Activated CD4-positive, alpha-beta T cell treated with anti-CD3 and anti-CD28 coated beads, Interleukin-2, amount 10 ng/mL, durations not matched to agents 7 days and 5 days (primary cell): Measurements from ENCODE around the gene ZNF446. TPM values are rescaled to one million over a fixed set of nuclear protein-coding genes. Genes with fewer than 3 reads are reported as not detected.
"Not testable (repeated sequence)": the region's sequence is repeated elsewhere in the genome, so short reads cannot be mapped to it uniquely, and the experiment has no call there.

ENCODE experiments used
- CTCF ChIA-PET: fragments of 350-600 bp; sonication (Branson Sonifier 250); formaldehyde crosslinking; loops from one replicate; lab custom pipeline; 2021; ENCODE audit warnings: antibody characterized with exemption; lab: Charles Lee
- POLR2A ChIA-PET: fragments of 350-600 bp; sonication (Branson Sonifier 250); formaldehyde crosslinking; loops from one replicate; lab custom pipeline; 2021; ENCODE audit warnings: antibody characterized with exemption; lab: Charles Lee
- DNase-seq: peaks from one replicate; pipeline ENCODE4 v3.0.0-alpha.2; 2020
- H3K27ac Mint-ChIP-seq: one replicate; pipeline ENCODE4 v1.8.0; 2021; ENCODE audit warnings: mild to moderate bottlenecking, moderate library complexity, mixed read lengths
- H3K27me3 Mint-ChIP-seq: one replicate; pipeline ENCODE4 v1.8.0; 2021; ENCODE audit warnings: mixed read lengths
- H3K36me3 Mint-ChIP-seq: one replicate; pipeline ENCODE4 v1.8.0; 2021; ENCODE audit warnings: low read depth, mixed read lengths
- H3K4me1 Mint-ChIP-seq: one replicate; pipeline ENCODE4 v1.8.0; 2021; ENCODE audit warnings: mixed read lengths
- H3K4me3 Mint-ChIP-seq: one replicate; pipeline ENCODE4 v1.8.0; 2021; ENCODE audit warnings: mild to moderate bottlenecking, moderate library complexity, mixed read lengths
- H3K9me3 Mint-ChIP-seq: one replicate; pipeline ENCODE4 v1.8.0; 2021; ENCODE audit warnings: mixed read lengths
- total RNA-seq, 2 experiments: library from RNA; stranded (reverse); gene quantifications; one replicate each; pipeline ENCODE4 v1.2.3, GENCODE V29; 2021

The ZNF446 gene
- total RNA-seq, 2 experiments from 2014 or later, result 7.6 to 7.9 TPM

- DNase-seq, result no peak
- no peaks in the 10 kb centered on the region for H3K36me3 Mint-ChIP-seq
- H3K4me3 Mint-ChIP-seq, result no peak overlapping the region
- ChIA-PET POLR2A (interaction anchor here (0.6 kb wide), 1 partner anchor 29 kb away, joined by 3 read pairs; no protein-coding TSS in a partner anchor), CTCF (interaction anchor here (0.9 kb wide), 1 partner anchor 722 kb away, joined by 5 read pairs; the partner anchor contains the start of gene ZNF586)
- H3K27ac Mint-ChIP-seq, result no peak overlapping the region
- no peaks in the 10 kb centered on the region for H3K9me3 Mint-ChIP-seq
- H3K27me3 Mint-ChIP-seq, result no peaks in the 10 kb centered on the region
- peaks cover 8% of the 10 kb centered on the region for H3K4me1 Mint-ChIP-seq
Observed at GRCh38 chr19:58491393-58491792, 15.2 kb downstream of the ZNF446 start.

- Mint-ChIP-seq H3K9me3 (no peaks in the 10 kb centered on the region), H3K27ac (no peak overlapping the region), H3K36me3 (no peaks in the 10 kb centered on the region), H3K4me1 (peaks cover 12% of the 10 kb centered on the region), H3K4me3 (no peak overlapping the region), H3K27me3 (no peaks in the 10 kb centered on the region)
- ChIA-PET POLR2A (no interaction called here), CTCF (interaction anchor here (1.4 kb wide), 1 partner anchor 21 kb away, joined by 3 read pairs; no protein-coding TSS in a partner anchor)
- DNase-seq, result no peak
Observed at GRCh38 chr19:58492265-58492664, 16.1 kb downstream of the ZNF446 start.

DNA sequence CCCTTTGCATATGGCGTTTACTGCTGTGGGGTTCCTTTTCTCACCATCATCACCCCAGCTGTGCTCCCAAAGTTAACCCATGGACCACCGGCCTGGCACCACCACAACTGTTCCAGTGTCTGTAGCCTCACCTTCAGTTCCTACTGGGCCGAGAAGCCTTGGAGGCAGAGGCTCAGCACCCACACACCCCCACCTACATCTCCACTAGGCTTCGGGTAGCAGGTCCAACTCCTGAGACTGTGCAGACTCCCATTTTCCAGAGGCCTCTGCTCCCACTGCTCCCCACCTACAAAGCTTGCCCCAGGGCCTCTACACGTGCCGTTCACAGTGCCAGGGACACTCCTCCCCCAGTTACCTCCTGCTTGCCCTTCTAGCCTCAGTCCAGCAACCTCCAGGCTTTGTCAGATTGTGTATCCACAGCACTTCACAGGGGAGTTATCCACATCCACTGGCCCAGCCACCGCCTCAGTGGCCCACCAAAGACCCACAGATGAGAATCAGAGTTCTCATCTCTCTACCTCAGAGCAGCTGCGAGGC lies 21.6 kb downstream of the ZNF446 start:
- CTCF ChIA-PET, result interaction anchor here (4.3 kb wide), 1 partner anchor 22 kb away, joined by 16 read pairs; the partner anchor contains the start of gene ZBTB45
- Mint-ChIP-seq H3K27ac (no peak overlapping the region), H3K4me1 (peaks cover 24% of the 10 kb centered on the region), H3K9me3 (peaks cover 13% of the 10 kb centered on the region), H3K27me3 (no peaks in the 10 kb centered on the region), H3K36me3 (no peaks in the 10 kb centered on the region), H3K4me3 (peak overlapping the region; percentile 86)
- DNase-seq, result no peak
- POLR2A ChIA-PET, result no interaction called here

- peak overlapping the region; percentile 91 for H3K27ac Mint-ChIP-seq
- POLR2A ChIA-PET, result no interaction called here
- H3K36me3 Mint-ChIP-seq, result no peaks in the 10 kb centered on the region
- H3K4me1 Mint-ChIP-seq, result peaks cover 24% of the 10 kb centered on the region
- no peak for DNase-seq
- no peaks in the 10 kb centered on the region for H3K27me3 Mint-ChIP-seq
- H3K9me3 Mint-ChIP-seq, result peaks cover 13% of the 10 kb centered on the region
- peak overlapping the region; percentile 86 for H3K4me3 Mint-ChIP-seq
- CTCF ChIA-PET, result interaction anchor here (0.8 to 4.3 kb wide), 5 partner anchors 9 to 83 kb away, joined by 3 to 34 read pairs (median 6); partner anchors contain the start of gene ZBTB45
Observed at GRCh38 chr19:58498316-58499020, 22.3 kb downstream of the ZNF446 start.

- H3K27ac Mint-ChIP-seq, result peak overlapping the region; percentile 91
- DNase-seq, result peak; percentile 98
- ChIA-PET CTCF (interaction anchor here (0.8 to 4.3 kb wide), 5 partner anchors 9 to 82 kb away, joined by 3 to 34 read pairs (median 6); partner anchors contain the start of gene ZBTB45), POLR2A (interaction anchor here (1.0 kb wide), 1 partner anchor 59 kb away, joined by 4 read pairs; the partner anchor contains the start of gene ZNF132)
- peak overlapping the region; percentile 86 for H3K4me3 Mint-ChIP-seq
- no peaks in the 10 kb centered on the region for H3K36me3 Mint-ChIP-seq
- H3K27me3 Mint-ChIP-seq, result no peaks in the 10 kb centered on the region
- H3K4me1 Mint-ChIP-seq, result peaks cover 24% of the 10 kb centered on the region
- peaks cover 13% of the 10 kb centered on the region for H3K9me3 Mint-ChIP-seq
Observed at GRCh38 chr19:58499021-58499927, 23.1 kb downstream of the ZNF446 start.

- Mint-ChIP-seq H3K9me3 (peaks cover 13% of the 10 kb centered on the region), H3K36me3 (no peaks in the 10 kb centered on the region), H3K4me1 (peaks cover 24% of the 10 kb centered on the region), H3K27me3 (no peaks in the 10 kb centered on the region), H3K4me3 (no peak overlapping the region), H3K27ac (peak overlapping the region; percentile 22)
- CTCF ChIA-PET, result interaction anchor here (1.6 to 4.3 kb wide), 3 partner anchors 14 to 81 kb away, joined by 6 to 34 read pairs (median 16); partner anchors contain the start of gene ZBTB45
- DNase-seq, result no peak
- POLR2A ChIA-PET, result no interaction called here
Observed at GRCh38 chr19:58500242-58500641, 24.1 kb downstream of the ZNF446 start.

DNA sequence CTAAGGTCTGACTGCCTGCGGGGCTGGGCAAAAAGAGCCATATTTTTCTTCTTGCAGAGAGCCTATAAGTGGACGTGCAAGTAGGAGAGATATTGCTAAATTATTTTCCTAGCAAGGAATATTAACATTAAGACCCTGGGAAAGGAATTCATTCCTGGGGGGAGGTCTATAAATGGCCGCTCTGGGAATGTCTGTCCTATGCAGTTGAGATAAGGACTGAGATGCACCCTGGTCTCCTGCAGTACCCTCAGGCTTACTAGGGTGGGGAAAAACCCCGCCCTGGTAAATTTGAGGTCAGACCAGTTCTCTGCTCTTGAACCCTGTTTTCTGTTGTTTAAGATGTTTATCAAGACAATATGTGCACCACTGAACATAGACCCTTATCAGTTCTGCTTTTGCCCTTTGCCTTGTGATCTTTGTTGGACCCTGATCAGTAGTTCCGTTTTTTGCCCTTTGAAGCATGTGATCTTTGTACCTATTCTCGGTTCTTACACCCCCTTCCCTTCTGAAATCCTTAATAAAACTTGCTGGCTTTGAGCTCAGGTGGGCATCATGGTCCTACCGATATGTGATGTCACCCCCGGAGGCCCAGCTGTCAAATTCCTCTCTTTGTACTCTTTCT lies 31.6 kb downstream of the ZNF446 start:
- H3K27ac Mint-ChIP-seq, H3K36me3 Mint-ChIP-seq, DNase-seq, H3K27me3 Mint-ChIP-seq, POLR2A ChIA-PET, H3K4me1 Mint-ChIP-seq, H3K4me3 Mint-ChIP-seq: not testable (repeated sequence)
- peaks cover 12% of the 10 kb centered on the region for H3K9me3 Mint-ChIP-seq
- CTCF ChIA-PET, result interaction anchor here (0.7 to 2.0 kb wide), 2 partner anchors 12 to 38 kb away, joined by 3 to 11 read pairs; partner anchors contain the start of gene ZBTB45

DNA sequence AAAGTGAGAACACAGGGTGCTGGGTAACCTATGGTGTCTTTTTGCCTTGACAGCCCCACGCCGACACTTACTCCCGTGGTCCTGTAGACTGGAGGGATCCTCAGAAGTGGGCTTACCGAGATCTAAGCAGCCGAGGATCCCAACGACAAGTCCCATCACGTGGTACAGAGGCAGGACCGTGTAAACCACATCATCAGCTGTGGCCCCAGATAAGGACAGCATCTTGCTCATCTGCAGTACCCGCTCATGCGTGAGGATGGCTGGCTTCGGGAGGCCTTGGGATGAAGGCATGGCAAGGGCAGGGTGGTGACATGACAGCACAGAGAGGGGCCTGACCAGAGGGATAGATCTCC lies 33.6 kb downstream of the ZNF446 start:
- H3K9me3 Mint-ChIP-seq, result peaks cover 12% of the 10 kb centered on the region
- no peak for DNase-seq
- H3K36me3 Mint-ChIP-seq, result peaks cover 5% of the 10 kb centered on the region
- H3K4me1 Mint-ChIP-seq, result peaks cover 11% of the 10 kb centered on the region
- no peaks in the 10 kb centered on the region for H3K27me3 Mint-ChIP-seq
- H3K27ac Mint-ChIP-seq, result no peak overlapping the region
- ChIA-PET POLR2A (no interaction called here), CTCF (interaction anchor here (0.6 to 2.1 kb wide), 2 partner anchors 10 to 11 kb away, joined by 6 to 9 read pairs; partner anchors contain the start of gene ZBTB45)
- no peak overlapping the region for H3K4me3 Mint-ChIP-seq

- no peak overlapping the region for H3K4me3 Mint-ChIP-seq
- POLR2A ChIA-PET, result no interaction called here
- peaks cover 6% of the 10 kb centered on the region for H3K36me3 Mint-ChIP-seq
- CTCF ChIA-PET, result interaction anchor here (1.1 to 2.1 kb wide), 3 partner anchors 10 to 71 kb away, joined by 3 to 9 read pairs (median 3); partner anchors contain the start of gene ZBTB45
- peaks cover 15% of the 10 kb centered on the region for H3K4me1 Mint-ChIP-seq
- peaks cover 12% of the 10 kb centered on the region for H3K9me3 Mint-ChIP-seq
- no peak overlapping the region for H3K27ac Mint-ChIP-seq
- no peak for DNase-seq
- no peaks in the 10 kb centered on the region for H3K27me3 Mint-ChIP-seq
Observed at GRCh38 chr19:58510084-58510862, 34.1 kb downstream of the ZNF446 start.

GRCh38 chr19:58511353-58512208 lies 35.4 kb downstream of the ZNF446 start, which contains the start of gene SLC27A5:
TSS of gene SLC27A5 (minus strand) at chr19:58511992. CDS start at chr19:58511955, 37 bp downstream.
- no peak for DNase-seq
- ChIA-PET POLR2A (no interaction called here), CTCF (interaction anchor here (1.1 to 2.1 kb wide), 3 partner anchors 9 to 70 kb away, joined by 3 to 9 read pairs (median 3); partner anchors contain the start of gene ZBTB45)
- peaks cover 16% of the 10 kb centered on the region for H3K36me3 Mint-ChIP-seq
- no peak within 1 kb of the TSS for H3K4me3 Mint-ChIP-seq
- peaks cover 10% of the 10 kb centered on the region for H3K9me3 Mint-ChIP-seq
- H3K27ac Mint-ChIP-seq, result no peak within 1 kb of the TSS
- no peaks in the 10 kb centered on the region for H3K27me3 Mint-ChIP-seq
- peaks cover 25% of the 10 kb centered on the region for H3K4me1 Mint-ChIP-seq
